Effector memory CD8-positive, alpha-beta T cell (primary cell): ENCODE data around the gene ABCC5.

Source experiments
- ATAC-seq: fragments of 150-1000 bp; cut with Tn5 transposase; replicated peaks from 2 replicates; pipeline ENCODE4 v1.10.0; 2021; ENCODE audit warnings: mild to moderate bottlenecking, moderate library complexity
- DNase-seq, 3 experiments: peaks; one replicate each; pipeline ENCODE4 v3.0.0; 2021
- H3K27ac Mint-ChIP-seq, 2 donors: one replicate each; pipeline ENCODE4 v1.8.0; 2022; ENCODE audit warnings: mild to moderate bottlenecking in 2 of 2, mixed read lengths in 2 of 2, moderate library complexity in 2 of 2
- H3K27me3 Mint-ChIP-seq, 2 donors: one replicate each; pipeline ENCODE4 v1.8.0; 2022; ENCODE audit warnings: mixed read lengths in 2 of 2
- H3K36me3 Mint-ChIP-seq: one replicate; pipeline ENCODE4 v1.8.0; 2022; ENCODE audit warnings: mild to moderate bottlenecking, moderate library complexity, mixed read lengths; ENCODE audit not compliant: insufficient read depth
- H3K4me1 Mint-ChIP-seq, 2 donors: one replicate each; pipeline ENCODE4 v1.8.0; 2022; ENCODE audit warnings: low read depth in 2 of 2, mixed read lengths in 2 of 2
- H3K4me3 Mint-ChIP-seq, 2 donors: one replicate each; pipeline ENCODE4 v1.8.0; 2022; ENCODE audit warnings: mild to moderate bottlenecking in 2 of 2, mixed read lengths in 2 of 2, moderate library complexity in 2 of 2
- H3K9me3 Mint-ChIP-seq, 2 donors: one replicate each; pipeline ENCODE4 v1.8.0; 2022; ENCODE audit warnings: mixed read lengths in 2 of 2

Gene ABCC5

DNA sequence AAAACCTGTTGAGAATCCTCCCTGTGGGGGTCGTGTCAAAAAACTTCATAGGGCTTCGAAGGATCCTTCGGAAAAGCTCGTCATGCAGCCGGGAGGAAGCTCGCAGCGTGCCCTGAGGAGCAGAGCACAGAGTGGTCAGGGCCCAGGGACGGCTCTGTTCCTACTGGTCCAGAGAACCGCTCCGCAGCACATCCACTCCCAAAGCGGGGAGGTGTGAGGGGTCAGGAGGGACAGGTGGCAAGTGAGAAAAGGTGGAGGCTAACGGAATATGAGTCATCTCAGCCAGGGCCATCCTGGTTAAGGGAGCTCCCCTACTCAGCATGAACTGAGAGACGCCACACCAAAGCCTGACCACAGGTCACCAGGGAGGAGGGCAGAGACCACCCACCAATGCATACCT, 66.2 kb downstream of the ABCC5 start:
- no peak overlapping the region for H3K27ac Mint-ChIP-seq
- peaks cover 18% of the 10 kb centered on the region for H3K36me3 Mint-ChIP-seq
- no peak for DNase-seq
- H3K9me3 Mint-ChIP-seq = no peaks in the 10 kb centered on the region
- no peaks in the 10 kb centered on the region for H3K4me1 Mint-ChIP-seq
- no peak overlapping the region for H3K4me3 Mint-ChIP-seq
- no peaks in the 10 kb centered on the region for H3K27me3 Mint-ChIP-seq
- ATAC-seq = no peak

DNA sequence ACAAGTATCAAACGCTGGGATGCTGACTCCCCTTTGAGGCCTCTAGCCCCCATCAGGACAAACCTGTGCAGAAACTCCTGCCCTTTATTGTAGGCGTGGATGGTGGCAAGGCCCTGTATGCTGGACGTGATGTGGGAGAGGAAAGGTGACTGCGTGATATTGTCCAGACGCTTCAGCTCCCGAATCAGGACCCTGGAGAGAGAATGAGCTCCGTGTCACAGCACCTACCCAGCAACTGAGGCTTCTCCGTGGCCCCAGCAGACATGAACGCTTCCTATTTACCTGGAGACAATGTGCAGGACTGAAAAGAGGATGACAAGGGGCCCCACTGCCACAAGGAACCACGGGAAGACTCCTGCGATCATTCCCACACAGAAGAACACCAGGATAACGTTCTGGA, 68.0 kb downstream of the ABCC5 start:
- H3K4me1 Mint-ChIP-seq = no peaks in the 10 kb centered on the region
- ATAC-seq (no peak), DNase-seq (no peak)
- H3K4me3 Mint-ChIP-seq = no peak overlapping the region
- H3K9me3 Mint-ChIP-seq = no peaks in the 10 kb centered on the region
- no peak overlapping the region for H3K27ac Mint-ChIP-seq
- no peaks in the 10 kb centered on the region for H3K27me3 Mint-ChIP-seq
- peaks cover 22% of the 10 kb centered on the region for H3K36me3 Mint-ChIP-seq

DNA sequence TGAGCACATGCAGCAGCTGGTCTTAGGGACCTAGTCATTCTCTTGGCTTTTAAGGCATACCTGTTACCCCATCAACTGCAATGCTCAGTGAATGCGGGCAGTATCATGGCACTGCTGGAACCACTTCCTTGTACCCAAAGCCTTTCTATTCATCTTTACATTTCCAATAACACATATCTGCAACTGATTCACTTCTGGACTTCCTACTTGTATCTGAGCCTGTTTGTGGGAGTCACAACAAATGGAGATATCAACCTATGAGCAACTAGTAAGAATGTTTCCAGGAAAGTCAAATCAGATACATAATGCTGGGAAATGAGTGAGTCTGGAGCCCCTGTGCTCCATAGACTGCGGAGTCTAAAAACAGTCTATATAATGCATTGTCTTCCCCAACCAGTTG, 71.6 kb downstream of the ABCC5 start:
- peaks cover 28% of the 10 kb centered on the region for H3K36me3 Mint-ChIP-seq

DNA sequence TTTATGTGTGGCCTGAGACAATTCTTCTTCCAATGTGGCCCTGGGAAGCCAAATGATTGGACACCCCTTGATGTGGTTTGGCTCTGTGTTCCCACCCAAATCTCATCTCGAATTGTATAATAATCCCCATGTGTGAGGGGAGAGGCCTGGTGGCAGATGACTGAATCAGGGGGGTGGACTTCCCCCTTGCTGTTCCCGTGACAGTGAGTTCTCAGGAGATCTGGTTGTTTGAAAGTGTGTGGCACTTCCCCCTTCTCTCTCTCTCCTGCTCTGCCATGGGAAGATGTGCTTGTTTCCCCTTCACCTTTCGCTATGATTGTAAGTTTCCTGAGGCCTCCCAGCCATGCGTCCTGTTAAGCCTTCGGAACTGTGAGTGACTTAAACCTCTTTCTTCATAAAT, 72.9 kb downstream of the ABCC5 start:
- peaks cover 29% of the 10 kb centered on the region for H3K36me3 Mint-ChIP-seq
- H3K27ac Mint-ChIP-seq = no peak overlapping the region
- H3K4me3 Mint-ChIP-seq = no peak overlapping the region
- ATAC-seq = no peak
- no peak for DNase-seq
- no peaks in the 10 kb centered on the region for H3K27me3 Mint-ChIP-seq
- no peaks in the 10 kb centered on the region for H3K9me3 Mint-ChIP-seq
- H3K4me1 Mint-ChIP-seq = no peaks in the 10 kb centered on the region

More for the DNA sequence above, 71.6 kb downstream of the ABCC5 start:
- Mint-ChIP-seq H3K4me3 (no peak overlapping the region), H3K9me3 (no peaks in the 10 kb centered on the region), H3K4me1 (no peaks in the 10 kb centered on the region), H3K27me3 (no peaks in the 10 kb centered on the region), H3K27ac (peak overlapping the region in 1 of 2 donors; percentile 17)
- no peak for ATAC-seq
- no peak for DNase-seq

DNA sequence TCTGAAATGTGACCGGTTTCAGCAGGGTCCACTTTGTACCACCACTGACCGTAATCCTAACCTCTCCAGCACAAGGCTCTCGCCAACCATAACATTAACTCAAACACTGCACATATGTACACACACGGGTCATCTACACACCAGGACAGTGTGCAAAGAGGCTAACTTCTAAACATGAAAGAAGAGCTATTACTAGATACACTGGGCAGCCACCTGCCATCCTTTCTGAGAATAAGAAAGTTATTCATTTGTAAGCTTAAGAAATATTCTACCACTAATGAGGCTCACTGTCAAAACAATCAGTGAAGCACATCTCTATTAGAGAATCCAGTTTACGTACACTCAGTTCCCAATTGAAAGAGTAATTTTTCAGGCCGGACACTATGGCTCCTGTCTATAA, 73.9 kb downstream of the ABCC5 start:
- H3K9me3 Mint-ChIP-seq = no peaks in the 10 kb centered on the region
- no peaks in the 10 kb centered on the region for H3K27me3 Mint-ChIP-seq
- H3K4me3 Mint-ChIP-seq = no peak overlapping the region
- ATAC-seq (no peak), DNase-seq (no peak)
- H3K36me3 Mint-ChIP-seq = peaks cover 24% of the 10 kb centered on the region
- no peak overlapping the region for H3K27ac Mint-ChIP-seq
- H3K4me1 Mint-ChIP-seq = no peaks in the 10 kb centered on the region

DNA sequence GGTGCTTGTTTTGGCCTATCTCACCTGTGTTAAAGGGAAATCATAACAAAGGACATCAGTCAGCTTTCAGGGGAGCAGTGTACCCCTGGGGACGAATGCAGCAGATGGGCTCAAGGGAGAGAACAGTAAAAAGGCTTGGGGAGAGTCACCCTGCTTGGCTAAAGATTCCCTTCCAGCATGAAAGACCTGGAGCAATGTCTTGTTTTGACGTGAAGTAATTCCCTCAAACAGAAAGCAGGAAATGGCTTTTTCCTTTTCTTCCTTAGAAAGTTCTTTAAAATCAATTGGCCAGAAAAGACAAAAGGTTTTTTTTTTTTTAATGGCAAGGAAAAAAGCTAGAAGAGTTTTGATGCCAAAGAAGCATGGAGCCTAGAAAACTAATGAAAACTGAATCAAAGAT, 76.5 kb downstream of the ABCC5 start:
- Mint-ChIP-seq H3K4me3 (no peak overlapping the region), H3K9me3 (no peaks in the 10 kb centered on the region), H3K27me3 (no peaks in the 10 kb centered on the region), H3K36me3 (peaks cover 29% of the 10 kb centered on the region), H3K4me1 (no peaks in the 10 kb centered on the region), H3K27ac (no peak overlapping the region)
- no peak for DNase-seq
- no peak for ATAC-seq

DNA sequence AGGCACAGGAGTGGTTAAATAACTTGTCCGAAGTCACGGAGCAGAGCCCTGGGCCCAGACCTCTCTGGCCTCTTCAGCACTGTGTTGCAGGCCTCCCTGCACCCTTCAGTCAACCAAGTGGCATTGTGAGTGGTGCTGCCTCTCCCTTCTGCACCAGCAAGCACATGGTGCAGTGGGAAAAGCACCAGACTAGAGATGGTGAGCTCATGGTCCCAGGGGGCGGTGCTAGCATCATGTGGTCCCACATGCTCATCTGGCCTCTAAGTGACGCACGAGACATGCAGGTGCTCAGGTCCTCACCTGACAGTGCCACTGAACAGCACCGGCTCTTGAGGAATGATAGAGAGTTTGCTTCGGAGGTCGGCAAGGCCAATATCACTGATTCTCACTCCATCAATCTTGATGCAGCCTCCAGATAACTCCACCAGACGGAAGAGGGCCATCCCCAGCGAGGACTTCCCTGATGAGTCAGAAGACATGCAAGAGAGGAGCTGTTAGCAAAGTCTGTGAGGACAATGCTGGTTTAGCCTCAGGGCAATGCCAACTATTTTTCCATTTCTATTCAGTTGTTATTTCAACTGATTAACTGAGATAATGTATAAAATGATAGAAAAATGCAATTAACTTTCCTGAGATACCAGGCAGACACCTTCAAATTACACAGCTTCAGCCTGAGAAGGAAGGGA, 79.9 kb downstream of the ABCC5 start:
- Mint-ChIP-seq H3K36me3 (peaks cover 26% of the 10 kb centered on the region), H3K27ac (no peak overlapping the region), H3K9me3 (no peaks in the 10 kb centered on the region), H3K4me3 (no peak overlapping the region), H3K27me3 (no peaks in the 10 kb centered on the region), H3K4me1 (no peaks in the 10 kb centered on the region)
- no peak for DNase-seq
- ATAC-seq = no peak

DNA sequence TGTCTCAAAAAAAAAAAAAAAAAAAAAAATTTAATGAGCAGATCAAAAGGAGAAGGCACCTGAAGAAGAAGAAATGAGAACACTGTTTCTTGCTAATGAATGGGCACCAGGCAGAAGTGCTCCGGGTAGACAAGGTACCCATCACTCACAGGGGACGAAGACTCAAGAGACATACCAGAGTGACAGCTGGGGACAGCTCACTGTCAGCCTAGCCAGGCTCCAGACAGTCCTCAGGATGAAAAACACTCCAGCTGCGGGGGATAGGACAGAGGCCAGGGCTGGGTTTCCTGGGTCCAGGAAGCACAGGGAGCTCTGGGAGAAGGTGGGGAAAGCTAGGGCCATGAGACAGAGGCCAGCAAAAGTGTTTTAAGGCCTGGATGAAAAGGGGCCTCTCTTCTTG, 84.5 kb downstream of the ABCC5 start:
- no peak overlapping the region for H3K4me3 Mint-ChIP-seq
- H3K4me1 Mint-ChIP-seq = no peaks in the 10 kb centered on the region
- H3K27me3 Mint-ChIP-seq = no peaks in the 10 kb centered on the region
- H3K9me3 Mint-ChIP-seq = no peaks in the 10 kb centered on the region
- no peak for DNase-seq
- H3K36me3 Mint-ChIP-seq = peaks cover 15% of the 10 kb centered on the region
- no peak for ATAC-seq
- H3K27ac Mint-ChIP-seq = no peak overlapping the region

DNA sequence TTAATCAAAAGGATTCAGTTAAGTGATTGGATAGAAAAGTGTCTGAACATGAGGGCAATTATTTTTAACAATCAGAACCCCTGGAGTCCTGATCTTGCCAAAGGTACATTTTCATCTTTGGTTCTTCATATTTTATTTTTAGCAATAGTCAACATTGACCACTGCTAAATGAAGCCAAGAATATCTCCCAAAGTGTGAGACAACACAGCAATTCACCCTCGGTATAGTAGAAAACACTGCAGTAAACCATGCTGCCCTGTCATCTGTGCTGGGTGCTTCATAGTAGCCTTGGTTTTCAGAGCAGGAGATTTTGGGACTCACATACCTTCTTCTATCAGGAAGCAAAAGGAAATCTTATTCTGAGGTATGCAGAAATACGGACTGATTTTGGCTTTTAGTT, 85.8 kb downstream of the ABCC5 start:
- Mint-ChIP-seq H3K4me3 (no peak overlapping the region), H3K27me3 (no peaks in the 10 kb centered on the region), H3K36me3 (peaks cover 7% of the 10 kb centered on the region), H3K9me3 (no peaks in the 10 kb centered on the region), H3K4me1 (no peaks in the 10 kb centered on the region), H3K27ac (no peak overlapping the region)
- DNase-seq = no peak
- no peak for ATAC-seq

DNA sequence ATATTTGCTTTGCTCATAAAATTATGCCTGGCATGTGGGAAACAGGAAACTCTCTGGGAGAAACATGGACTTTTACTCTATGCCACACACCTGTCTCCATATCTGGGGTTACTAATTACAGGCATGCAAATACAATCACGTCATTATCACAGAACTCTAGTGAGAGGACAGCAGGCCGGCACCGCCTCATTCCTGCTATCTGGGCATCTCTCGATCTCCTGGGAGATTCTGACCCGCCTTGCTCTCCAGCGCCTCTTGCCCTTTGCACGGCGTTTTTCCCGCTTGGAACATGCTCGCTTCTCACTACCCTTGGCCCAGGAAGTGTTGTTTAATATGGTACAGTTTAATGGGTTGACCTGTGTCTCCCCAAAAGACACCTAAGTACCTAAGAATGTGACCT, 87.6 kb downstream of the ABCC5 start:
- Mint-ChIP-seq H3K4me3 (no peak overlapping the region), H3K36me3 (peaks cover 7% of the 10 kb centered on the region), H3K27me3 (no peaks in the 10 kb centered on the region), H3K27ac (peak overlapping the region in 1 of 2 donors; percentile 84), H3K4me1 (no peaks in the 10 kb centered on the region), H3K9me3 (no peaks in the 10 kb centered on the region)
- DNase-seq (no peak), ATAC-seq (no peak)

DNA sequence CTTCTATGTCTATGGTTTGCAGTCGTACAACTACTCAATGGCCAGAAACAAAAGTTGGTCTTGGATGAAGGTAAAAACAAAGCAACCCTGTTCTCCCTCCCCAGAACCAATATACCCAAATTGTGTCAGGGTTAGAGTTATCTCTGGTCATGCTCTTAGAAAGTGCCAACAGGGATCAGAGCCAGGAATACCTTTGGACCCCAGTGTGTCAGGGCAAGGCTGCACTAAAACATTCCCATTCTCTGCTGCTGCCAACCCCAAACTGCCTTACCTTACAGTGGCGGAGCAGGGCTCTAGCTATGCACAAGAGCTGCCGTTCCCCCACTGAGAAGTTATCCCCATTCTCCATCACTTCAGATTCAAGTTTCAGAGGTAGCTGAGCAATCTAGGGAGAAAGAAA, 90.6 kb downstream of the ABCC5 start:
- H3K4me3 Mint-ChIP-seq = no peak overlapping the region
- H3K36me3 Mint-ChIP-seq = peaks cover 18% of the 10 kb centered on the region
- DNase-seq = no peak
- H3K27me3 Mint-ChIP-seq = no peaks in the 10 kb centered on the region
- no peaks in the 10 kb centered on the region for H3K9me3 Mint-ChIP-seq
- ATAC-seq = no peak
- H3K27ac Mint-ChIP-seq = no peak overlapping the region
- H3K4me1 Mint-ChIP-seq = no peaks in the 10 kb centered on the region

DNA sequence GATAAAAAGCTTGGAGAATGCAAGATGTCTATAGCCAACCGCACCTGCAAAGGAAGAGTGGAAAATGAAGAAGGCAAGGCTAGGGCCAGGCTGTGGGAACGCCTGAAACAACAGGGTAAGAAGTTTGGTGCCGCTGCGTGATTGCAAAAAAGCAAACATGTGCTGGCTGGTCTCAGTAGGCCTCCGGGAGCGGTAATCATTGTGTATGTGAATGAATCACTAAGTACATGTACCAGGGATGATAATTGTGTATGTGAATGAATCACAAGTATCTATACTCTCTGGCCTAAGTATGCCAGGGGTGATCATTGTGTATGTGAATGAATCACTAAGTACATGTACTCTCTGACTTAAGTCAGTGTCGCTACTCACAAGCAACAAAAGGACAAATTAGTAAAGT, 92.7 kb downstream of the ABCC5 start:
- peaks cover 25% of the 10 kb centered on the region for H3K36me3 Mint-ChIP-seq
- H3K9me3 Mint-ChIP-seq = no peaks in the 10 kb centered on the region
- no peaks in the 10 kb centered on the region for H3K27me3 Mint-ChIP-seq
- DNase-seq (no peak), ATAC-seq (no peak)
- H3K27ac Mint-ChIP-seq = no peak overlapping the region
- no peaks in the 10 kb centered on the region for H3K4me1 Mint-ChIP-seq
- H3K4me3 Mint-ChIP-seq = no peak overlapping the region

DNA sequence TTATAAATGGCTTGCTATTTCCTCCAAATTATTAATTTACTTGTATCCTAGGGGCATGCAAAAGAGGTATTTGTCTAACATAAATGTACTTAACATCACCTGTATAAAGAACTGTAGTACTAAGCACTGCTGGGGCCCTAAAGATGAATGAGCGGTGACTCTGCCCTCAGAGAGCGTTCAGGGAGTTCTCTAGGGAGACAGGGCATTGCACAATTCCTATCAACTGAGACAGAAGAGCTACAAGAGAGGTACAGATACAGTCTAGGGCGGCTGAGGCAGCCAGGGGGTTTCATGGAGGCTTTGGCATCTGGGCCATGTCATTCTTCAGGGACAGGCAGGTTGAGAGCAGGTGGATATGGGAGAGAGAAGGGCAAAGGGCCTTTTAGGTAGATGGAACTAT, 93.1 kb downstream of the ABCC5 start:
- Mint-ChIP-seq H3K36me3 (peaks cover 25% of the 10 kb centered on the region), H3K27me3 (no peaks in the 10 kb centered on the region), H3K27ac (no peak overlapping the region), H3K4me1 (no peaks in the 10 kb centered on the region), H3K9me3 (no peaks in the 10 kb centered on the region), H3K4me3 (no peak overlapping the region)
- DNase-seq = no peak
- ATAC-seq = no peak

DNA sequence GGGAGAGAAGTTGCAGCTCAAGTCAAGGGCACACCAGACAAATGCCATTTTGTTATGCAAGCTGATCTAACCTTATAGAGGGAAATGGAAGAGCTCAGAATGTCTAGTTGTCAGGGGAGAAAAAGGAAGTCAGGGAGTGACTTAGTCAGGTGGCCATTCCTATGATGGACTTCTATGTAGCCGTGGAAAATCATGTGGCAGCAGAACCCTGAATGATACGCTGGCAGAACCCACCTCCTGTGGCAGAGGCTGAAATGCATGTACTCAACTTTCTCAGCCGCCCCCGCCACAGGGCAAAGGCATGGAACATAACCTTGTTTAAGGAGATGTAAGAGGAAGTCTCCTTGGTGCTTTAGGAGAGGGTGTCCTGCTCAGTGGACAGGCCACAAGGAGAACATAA, 95.3 kb downstream of the ABCC5 start:
- H3K27ac Mint-ChIP-seq = no peak overlapping the region
- H3K4me3 Mint-ChIP-seq = no peak overlapping the region
- DNase-seq (no peak), ATAC-seq (no peak)
- H3K36me3 Mint-ChIP-seq = peaks cover 25% of the 10 kb centered on the region
- no peaks in the 10 kb centered on the region for H3K9me3 Mint-ChIP-seq
- H3K4me1 Mint-ChIP-seq = no peaks in the 10 kb centered on the region
- no peaks in the 10 kb centered on the region for H3K27me3 Mint-ChIP-seq

DNA sequence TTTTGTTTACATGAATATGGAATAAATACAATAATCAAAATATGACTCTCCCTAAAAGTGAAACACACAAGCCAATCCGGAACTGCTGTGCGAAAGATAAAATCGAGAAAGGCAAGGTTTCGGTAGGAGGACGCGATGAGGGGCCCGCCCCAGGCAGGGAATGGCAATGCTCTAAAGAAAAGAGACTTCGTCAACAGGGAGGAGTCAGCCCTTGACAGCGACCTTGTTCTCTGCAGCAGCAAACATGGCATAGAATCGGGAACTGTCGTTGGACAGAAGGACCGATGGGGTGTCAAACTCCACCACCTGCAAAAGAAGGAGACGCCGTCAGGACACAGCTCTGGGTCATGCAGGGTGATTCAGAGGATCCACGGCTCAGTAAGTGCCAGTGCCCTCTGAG, 96.6 kb downstream of the ABCC5 start:
- Mint-ChIP-seq H3K36me3 (peaks cover 22% of the 10 kb centered on the region), H3K4me3 (no peak overlapping the region), H3K27me3 (no peaks in the 10 kb centered on the region), H3K4me1 (no peaks in the 10 kb centered on the region), H3K27ac (no peak overlapping the region), H3K9me3 (no peaks in the 10 kb centered on the region)
- DNase-seq (no peak), ATAC-seq (no peak)
